Heart right ventricle (tissue), 16 donors: ENCODE measurements around the gene PIK3IP1. TPM values are rescaled to one million over a fixed set of nuclear protein-coding genes. Genes with fewer than 3 reads are reported as not detected.
A peak's percentile ranks its signal among the peaks of the same experiment; 100 is the strongest.

Source experiments
- ATAC-seq, 8 donors: fragments of 200-7000 bp; cut with Tn5 transposase; one replicate each; pipeline ENCODE4 v1.9.1; 2020; ENCODE audit warnings: mild to moderate bottlenecking in 8 of 8, moderate library complexity in 8 of 8, moderate number of reproducible peaks in 1 of 8
- DNase-seq, 2 donors: peaks; one replicate each; pipeline ENCODE4 v3.0.0-alpha.2; 2020
- H3K27ac ChIP-seq, 10 donors: fragments of 200-600 bp; sonication (generic) in 2 of 10; one replicate each; pipeline versions ENCODE4 v1.5.0 to v1.8.0; 2020 to 2022; ENCODE audit warnings: mild to moderate bottlenecking in 3 of 10
- H3K27me3 ChIP-seq, 7 donors: fragments of 200-600 bp; one replicate each; pipeline ENCODE4 v1.8.0; 2021 to 2022; ENCODE audit warnings: mild to moderate bottlenecking in 2 of 7
- H3K36me3 ChIP-seq, 9 donors: fragments of 200-600 bp; sonication (generic) in 1 of 9; one replicate each; pipeline versions ENCODE4 v1.5.0 to v1.8.0; 2020 to 2022; ENCODE audit warnings: mild to moderate bottlenecking in 2 of 9
- H3K4me1 ChIP-seq, 9 donors: fragments of 200-600 bp; sonication (generic) in 1 of 9; one replicate each; pipeline versions ENCODE4 v1.5.0 to v1.8.0; 2020 to 2022; ENCODE audit warnings: mild to moderate bottlenecking in 4 of 9
- H3K4me3 ChIP-seq, 10 donors: fragments of 200-600 bp; sonication (generic) in 2 of 10; one replicate each; pipeline versions ENCODE4 v1.5.0 to v1.8.0; 2020 to 2022; ENCODE audit warnings: mild to moderate bottlenecking in 7 of 10, moderate library complexity in 2 of 10
- H3K9me3 ChIP-seq, 11 donors: fragments of 200-600 bp in 10 of 11; sonication (generic) in 2 of 11; one replicate each; pipeline versions ENCODE4 v1.5.0 to v1.8.0; 2013 to 2022; ENCODE audit warnings: mild to moderate bottlenecking in 2 of 11, control low read depth in 1 of 11, moderate library complexity in 1 of 11
- WGBS, 2 donors: extraction: QIAGEN DNeasy Blood & Tissue Kit; methylation state at CpG; one replicate each; pipeline ENCODE4 v1.1.7; 2013; ENCODE audit warnings: inconsistent platforms in 1 of 2; 5-methylcytosine and 5-hydroxymethylcytosine counted together
- intact Hi-C, 10 donors: fragments of 100-400 bp; cut with DNase I; formaldehyde crosslinking; loops; one replicate each; pipeline versions ENCODE4 v1.11.1 to v1.14.2; 2022
- polyA plus RNA-seq, 2 donors: library from polyadenylated mRNA; stranded (reverse); fragments of 200-250 nt; gene quantifications; one replicate each; pipeline ENCODE4 v1.2.3, GENCODE V29; 2013
- total RNA-seq, 10 donors: library from RNA; stranded (reverse); fragmentation: NEBNext Ultra II Directional in 3 of 10; extraction: Animal tissue kit (Norgen Biotek cat#: 25700) in 3 of 10; gene quantifications; one replicate each; pipeline versions ENCODE4 v1.2.1 to v1.2.4, GENCODE V29; 2021 to 2023
- TF ChIP-seq, protein P1 (sequence below), 9 donors: fragments of 200-600 bp; sonication (generic) in 2 of 9; IDR thresholded peaks; one replicate each; pipeline versions ENCODE4 v1.5.0 to v1.8.0; 2021 to 2022; ENCODE audit warnings: antibody characterized with exemption in 9 of 9, mild to moderate bottlenecking in 5 of 9, moderate library complexity in 1 of 9
- donor health status: Arrhythmogenic right ventricular cardiomyopathy.
- donor health status: ischemic (EF 13 %, LVEDD 7.1; RV severe dilation, severe dysfunction).
- donor health status: healthy with polysubstance abuse.
- donor health status: DM: no; HTN: yes; CAD: no.
- donor health status: DM: no; HTN: no; CAD: no.
- donor health status: ischemic (EF 25% LVEDD 6.9; RV normal size, moderate dysfunction).
- donor health status: ischemic (EF 25% LVEDD 5.7; RV mildly dilated, moderate dysfunction).
- donor health status: healthy.
- donor health status: DM: yes; HTN: yes; CAD: no.
- donor health status: Ischemic cardiomyopathy.
- donor health status: ischemic (EF 35%, LVEDD 5.7; RV mildly dilated, moderate dysfunction).
- donor health status: nonischemic (EF 11% LVEDD 7.7; RV severe dilation, severe dysfunction).
- donor health status: DM: yes; HTN: yes; CAD: no.
- donor health status: PGD.
- donor health status: ischemic (EF 29% LVEDD 5.4; RV normal size, mild dysfunction).
- donor health status: nonischemic (EF 23%, LVEDD 6.1; RV moderate dilation, normal function).

Gene PIK3IP1
- total and polyA plus RNA-seq, 12 donors = 3.6 to 28.6 (median 12.9) TPM

DNA sequence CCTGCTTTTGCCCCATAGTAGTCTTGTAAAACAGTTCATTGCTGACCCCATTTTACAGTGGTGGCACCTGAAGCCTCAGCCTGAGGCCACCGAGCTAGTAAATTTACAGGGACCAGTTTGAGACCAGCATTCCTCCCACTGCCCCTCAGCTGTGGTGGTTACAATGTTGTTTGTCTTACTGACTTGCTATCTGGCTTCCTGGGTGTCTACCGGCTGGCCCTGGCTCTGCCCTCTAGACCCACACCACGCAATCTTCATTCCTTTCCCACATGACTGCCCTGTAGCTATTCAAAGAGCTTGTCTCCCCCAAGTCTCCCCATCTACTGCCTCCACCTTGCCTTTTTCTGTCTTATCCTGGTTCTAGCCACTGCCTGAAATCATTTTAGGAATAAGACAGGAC, 20.8 kb downstream of the PIK3IP1 start:
- Histone ChIP-seq H3K36me3 (peaks cover 0 to 98% (median 28%) of the 10 kb centered on the region in 9 donors), H3K9me3 (no peaks in the 10 kb centered on the region), H3K27me3 (no peaks in the 10 kb centered on the region), H3K4me3 (no peak overlapping the region), H3K27ac (peak overlapping the region in 6 of 10 donors; percentile 16 to 70 (median 34)), H3K4me1 (peaks cover 0 to 16% (median 4%) of the 10 kb centered on the region in 9 donors)
- 53 to 75% methylated on average over 3 of the region's 3 CpGs for WGBS, 2 donors
- intact Hi-C loops = loop anchor here in 7 of 10 donors (5.0 to 10.0 kb wide), 2 partner anchors 57 to 59 kb away; partner anchors contain the start of gene LIMK2 (in 7 of the 7)
- ATAC-seq (peak in 4 of 8 donors; percentile 45 to 56 (median 54)), DNase-seq (no peak)
- TF ChIP-seq, protein P1, sequence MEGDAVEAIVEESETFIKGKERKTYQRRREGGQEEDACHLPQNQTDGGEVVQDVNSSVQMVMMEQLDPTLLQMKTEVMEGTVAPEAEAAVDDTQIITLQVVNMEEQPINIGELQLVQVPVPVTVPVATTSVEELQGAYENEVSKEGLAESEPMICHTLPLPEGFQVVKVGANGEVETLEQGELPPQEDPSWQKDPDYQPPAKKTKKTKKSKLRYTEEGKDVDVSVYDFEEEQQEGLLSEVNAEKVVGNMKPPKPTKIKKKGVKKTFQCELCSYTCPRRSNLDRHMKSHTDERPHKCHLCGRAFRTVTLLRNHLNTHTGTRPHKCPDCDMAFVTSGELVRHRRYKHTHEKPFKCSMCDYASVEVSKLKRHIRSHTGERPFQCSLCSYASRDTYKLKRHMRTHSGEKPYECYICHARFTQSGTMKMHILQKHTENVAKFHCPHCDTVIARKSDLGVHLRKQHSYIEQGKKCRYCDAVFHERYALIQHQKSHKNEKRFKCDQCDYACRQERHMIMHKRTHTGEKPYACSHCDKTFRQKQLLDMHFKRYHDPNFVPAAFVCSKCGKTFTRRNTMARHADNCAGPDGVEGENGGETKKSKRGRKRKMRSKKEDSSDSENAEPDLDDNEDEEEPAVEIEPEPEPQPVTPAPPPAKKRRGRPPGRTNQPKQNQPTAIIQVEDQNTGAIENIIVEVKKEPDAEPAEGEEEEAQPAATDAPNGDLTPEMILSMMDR (IDR thresholded peaks at IDR 0.05) = no peak

DNA sequence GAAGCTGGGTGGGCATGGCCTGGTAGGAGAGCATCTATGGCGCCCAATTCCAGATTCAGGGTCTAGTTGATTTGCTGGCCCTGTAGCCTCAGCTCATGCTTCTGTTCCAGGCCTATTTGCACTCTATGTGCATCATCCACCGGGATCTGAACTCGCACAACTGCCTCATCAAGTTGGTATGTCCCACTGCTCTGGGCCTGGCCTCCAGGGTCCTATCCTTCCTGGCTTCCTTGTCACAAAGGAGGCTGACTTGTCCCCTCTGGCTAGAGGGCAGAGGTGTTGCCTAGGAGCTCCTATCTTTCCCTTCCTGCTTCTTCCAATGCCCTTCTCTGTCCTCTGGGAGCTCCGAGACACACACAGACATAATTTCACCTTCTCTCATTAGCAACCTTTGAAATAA, 21.3 kb downstream of the PIK3IP1 start:
- DNase-seq = no peak
- Histone ChIP-seq H3K27me3 (no peaks in the 10 kb centered on the region), H3K9me3 (no peaks in the 10 kb centered on the region), H3K4me1 (peaks cover 0 to 16% (median 4%) of the 10 kb centered on the region in 9 donors), H3K4me3 (no peak overlapping the region), H3K36me3 (peaks cover 0 to 100% (median 27%) of the 10 kb centered on the region in 9 donors), H3K27ac (peak overlapping the region in 5 of 10 donors; percentile 16 to 70 (median 43))
- intact Hi-C loops = loop anchor here in 7 of 10 donors (5.0 to 10.0 kb wide), 2 partner anchors 56 to 59 kb away; partner anchors contain the start of gene LIMK2 (in 7 of the 7)
- peak in 3 of 8 donors; percentile 6 to 10 (median 7) for ATAC-seq
- 88 to 94% methylated on average over 4 of the region's 4 CpGs for WGBS, 2 donors
- TF ChIP-seq, protein P1 (IDR thresholded peaks at IDR 0.05) = no peak

DNA sequence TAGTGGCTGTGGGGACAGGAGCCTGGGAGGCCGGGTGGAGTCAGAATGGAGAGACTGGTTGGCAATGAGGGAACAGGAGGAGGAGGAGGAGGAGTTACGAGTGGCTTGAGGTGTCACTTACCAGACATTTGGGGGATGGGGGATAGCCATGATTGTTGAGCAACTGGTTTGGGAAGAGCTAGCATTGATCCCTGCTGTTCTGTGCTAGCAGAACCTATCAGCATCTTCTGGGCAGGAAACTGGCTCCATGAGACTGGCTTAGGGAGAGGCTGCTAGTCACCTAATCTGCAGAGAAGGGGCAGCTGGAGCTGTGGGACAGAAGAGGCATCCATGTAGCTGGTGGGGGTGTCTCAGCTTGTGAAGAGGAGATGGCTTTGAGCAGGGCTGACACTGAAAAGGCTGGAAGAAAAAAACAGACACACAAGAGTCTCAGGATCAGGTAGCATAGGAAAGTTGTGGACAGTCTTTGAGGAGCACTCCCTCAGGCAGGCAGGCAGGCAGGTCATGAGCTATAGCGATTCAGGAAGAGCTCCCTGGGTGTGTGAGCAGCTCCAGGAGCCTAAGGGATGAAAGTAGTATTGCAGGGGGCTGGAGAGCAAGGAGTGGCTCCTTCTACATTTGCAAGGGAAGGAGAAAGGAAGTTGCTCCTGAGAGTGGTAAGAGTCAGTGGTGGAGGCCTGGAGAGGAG, 22.3 kb downstream of the PIK3IP1 start:
- H3K27ac ChIP-seq = no peak overlapping the region
- H3K4me3 ChIP-seq = no peak overlapping the region
- 42 to 79% methylated on average over 2 to 3 of the region's 3 CpGs for whole genome bisulfite sequencing, 2 donors
- DNase-seq (no peak), ATAC-seq (peak in 1 of 8 donors; percentile 14)
- no peaks in the 10 kb centered on the region for H3K27me3 ChIP-seq
- intact Hi-C loops = loop anchor here in 7 of 10 donors (5.0 to 10.0 kb wide), 2 partner anchors 55 to 58 kb away; partner anchors contain the start of gene LIMK2 (in 7 of the 7)
- H3K9me3 ChIP-seq = no peaks in the 10 kb centered on the region
- TF ChIP-seq, protein P1 (IDR thresholded peaks at IDR 0.05) = no peak
- H3K4me1 ChIP-seq = peaks cover 0 to 16% (median 4%) of the 10 kb centered on the region in 9 donors
- peaks cover 0 to 100% (median 17%) of the 10 kb centered on the region in 9 donors for H3K36me3 ChIP-seq

DNA sequence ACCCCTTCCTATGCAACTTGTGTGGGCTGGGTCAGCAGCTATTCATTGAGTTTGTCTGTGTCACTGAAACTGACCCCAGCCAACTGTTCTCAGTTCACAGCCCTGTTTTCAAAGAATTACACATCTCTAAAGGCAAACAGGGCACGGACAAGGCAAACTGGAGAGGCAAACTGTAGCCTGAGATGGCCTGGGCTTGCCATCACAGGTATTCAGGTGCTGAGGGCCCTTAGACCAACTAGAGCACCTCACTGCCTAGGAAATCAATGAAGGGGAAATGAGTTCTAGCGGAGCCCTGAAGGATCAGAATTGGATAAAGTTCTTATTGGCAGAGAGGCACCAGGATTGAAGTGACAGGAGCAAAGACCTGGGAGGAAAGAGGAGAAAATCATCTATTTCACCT, 24.0 kb downstream of the PIK3IP1 start:
- Histone ChIP-seq H3K27me3 (no peaks in the 10 kb centered on the region), H3K9me3 (no peaks in the 10 kb centered on the region), H3K4me3 (no peak overlapping the region), H3K4me1 (peaks cover 0 to 16% (median 4%) of the 10 kb centered on the region in 9 donors), H3K27ac (no peak overlapping the region), H3K36me3 (peaks cover 0 to 100% (median 16%) of the 10 kb centered on the region in 9 donors)
- TF ChIP-seq, protein P1 (IDR thresholded peaks at IDR 0.05) = no peak
- 95 to 96% methylated on average over 2 of the region's 2 CpGs for WGBS, 2 donors
- ATAC-seq (no peak), DNase-seq (no peak)
- intact Hi-C loops = no loop called here
